NCI-H2227 treated with DMSO at 0.1 percent for 48 hours (cell line): Measurements from ENCODE around the gene MERTK.
"Not testable (repeated sequence)": the region's sequence is repeated elsewhere in the genome, so short reads cannot be mapped to it uniquely, and the experiment has no call there.

ENCODE experiments used
- DNase-seq: peaks from one replicate; lab custom pipeline; 2025; lab: John Stamatoyannopoulos, UW

Gene MERTK

GRCh38 chr2:111897924-111898702 is at the start of gene MERTK:
TSS of gene MERTK (plus strand) at chr2:111898607. CDS start at chr2:111898736, 129 bp downstream.
- peak; percentile 87 for DNase-seq

GRCh38 chr2:111850646-111851045 is 47.8 kb upstream of the MERTK start:
- not testable (repeated sequence) for DNase-seq

GRCh38 chr2:111852544-111852943 is 45.9 kb upstream of the MERTK start:
- DNase-seq, result not testable (repeated sequence)

GRCh38 chr2:111860005-111860404 is 38.4 kb upstream of the MERTK start:
- DNase-seq, result not testable (repeated sequence)

GRCh38 chr2:111865124-111865523 is 33.3 kb upstream of the MERTK start:
- not testable (repeated sequence) for DNase-seq

- not testable (repeated sequence) for DNase-seq
Observed at GRCh38 chr2:111872806-111873205, 25.6 kb upstream of the MERTK start.

- DNase-seq, result peak; percentile 88
Observed at GRCh38 chr2:111883661-111884591, 14.5 kb upstream of the MERTK start, which contains the start of gene ANAPC1. TSS of gene ANAPC1 (minus strand) at chr2:111884193. CDS start at chr2:111880825, 3,368 bp downstream.

GRCh38 chr2:111884592-111884964 is 13.8 kb upstream of the MERTK start:
- DNase-seq, result peak; percentile 54

- no peak for DNase-seq
Observed at GRCh38 chr2:111896024-111896423, 2.4 kb upstream of the MERTK start.

GRCh38 chr2:111896576-111896975 is 1.8 kb upstream of the MERTK start:
- DNase-seq, result no peak

GRCh38 chr2:111897630-111897923 is 830 bp upstream of the MERTK start:
- DNase-seq, result peak; percentile 76

GRCh38 chr2:111898703-111899514 is 502 bp downstream of the MERTK start:
- no peak for DNase-seq

- DNase-seq, result peak; percentile 28
Observed at GRCh38 chr2:111900859-111901258, 2.5 kb downstream of the MERTK start.

GRCh38 chr2:111903516-111903915 is 5.1 kb downstream of the MERTK start:
- DNase-seq, result no peak

GRCh38 chr2:111903930-111904439 is 5.6 kb downstream of the MERTK start:
- no peak for DNase-seq

GRCh38 chr2:111904726-111905474 is 6.5 kb downstream of the MERTK start:
- no peak for DNase-seq

GRCh38 chr2:111905475-111905869 is 7.1 kb downstream of the MERTK start:
- not testable (repeated sequence) for DNase-seq

GRCh38 chr2:111905990-111906735 is 7.8 kb downstream of the MERTK start:
- DNase-seq, result no peak

- no peak for DNase-seq
Observed at GRCh38 chr2:111908578-111908977, 10.2 kb downstream of the MERTK start.

GRCh38 chr2:111909079-111909478 is 10.7 kb downstream of the MERTK start:
- DNase-seq, result no peak
